ENCODE results near the gene CAPN2.
"Not testable (repeated sequence)": the region's sequence is repeated elsewhere in the genome, so short reads cannot be mapped to it uniquely, and the experiment has no call there.

CAPN2 gene

DNA sequence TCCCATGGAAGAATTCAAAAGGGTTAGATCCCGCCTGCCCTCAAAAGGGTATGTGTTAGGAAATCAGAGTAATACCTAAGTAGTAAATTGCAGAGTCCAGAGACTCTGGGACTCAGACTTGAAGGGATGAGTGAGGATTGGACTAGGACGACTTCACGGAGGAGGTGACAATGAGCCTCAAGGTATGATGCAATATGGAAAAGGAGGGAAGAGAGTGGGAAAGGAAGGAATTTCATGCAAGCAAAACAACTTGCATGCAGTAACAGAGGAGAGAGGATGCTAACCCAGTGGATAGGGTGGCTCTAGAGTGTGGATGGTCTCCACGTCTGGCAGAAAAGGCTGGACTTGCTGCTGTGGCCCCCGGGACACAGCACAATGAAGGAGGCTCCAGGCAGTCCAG is 4.8 kb downstream of the CAPN2 start:
- no peak for DNase-seq

DNA sequence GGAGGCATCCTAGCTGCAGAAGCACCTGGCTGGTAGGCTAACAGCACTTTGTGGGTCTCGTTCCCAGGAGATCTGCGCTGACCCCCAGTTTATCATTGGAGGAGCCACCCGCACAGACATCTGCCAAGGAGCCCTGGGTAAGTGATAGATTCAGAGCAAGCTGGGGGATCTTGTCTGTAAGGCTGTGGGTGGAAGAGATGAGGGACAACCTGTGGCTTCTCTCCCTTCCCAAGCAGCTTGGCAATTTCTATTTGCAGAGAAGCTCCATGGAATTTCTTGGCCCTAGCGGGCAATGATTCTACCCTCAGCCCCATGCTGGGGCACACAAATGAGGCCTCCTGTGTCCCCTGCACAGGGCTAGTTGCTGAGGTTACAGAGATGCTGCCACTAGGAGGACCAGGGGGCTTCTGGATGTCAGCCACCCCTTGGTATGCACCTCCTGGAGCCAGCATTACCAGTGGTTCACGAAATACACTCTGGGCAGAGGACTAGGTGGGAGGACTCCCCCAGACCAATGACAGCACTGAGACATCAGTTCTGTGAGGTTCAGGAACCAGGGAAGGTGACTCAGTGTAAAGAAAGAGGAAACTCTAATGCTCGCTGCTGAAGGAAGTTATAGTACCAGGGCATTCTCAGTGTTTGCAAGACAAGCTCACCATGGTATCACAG is 5.5 kb downstream of the CAPN2 start:
- DNase-seq = peak; percentile 92

DNA sequence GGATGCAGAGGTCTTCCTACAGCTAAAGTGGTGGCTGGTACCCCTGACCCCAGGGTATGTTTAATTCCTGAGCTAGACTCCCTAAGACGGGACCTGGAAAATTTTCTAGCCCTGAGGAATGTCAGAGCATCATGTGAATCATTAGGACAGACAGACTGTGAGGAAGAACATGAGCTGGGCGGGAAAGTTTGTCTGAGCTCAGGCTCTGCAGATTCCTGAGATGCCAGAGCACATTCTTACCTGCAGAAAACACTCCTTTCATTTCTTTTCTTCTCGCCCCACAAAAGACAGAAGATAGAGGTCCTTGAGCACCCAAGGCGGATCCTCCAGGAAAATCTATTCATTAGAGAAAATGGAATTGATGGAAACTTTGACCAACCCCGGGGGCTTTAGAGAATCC is 6.5 kb downstream of the CAPN2 start:
- no peak for DNase-seq

DNA sequence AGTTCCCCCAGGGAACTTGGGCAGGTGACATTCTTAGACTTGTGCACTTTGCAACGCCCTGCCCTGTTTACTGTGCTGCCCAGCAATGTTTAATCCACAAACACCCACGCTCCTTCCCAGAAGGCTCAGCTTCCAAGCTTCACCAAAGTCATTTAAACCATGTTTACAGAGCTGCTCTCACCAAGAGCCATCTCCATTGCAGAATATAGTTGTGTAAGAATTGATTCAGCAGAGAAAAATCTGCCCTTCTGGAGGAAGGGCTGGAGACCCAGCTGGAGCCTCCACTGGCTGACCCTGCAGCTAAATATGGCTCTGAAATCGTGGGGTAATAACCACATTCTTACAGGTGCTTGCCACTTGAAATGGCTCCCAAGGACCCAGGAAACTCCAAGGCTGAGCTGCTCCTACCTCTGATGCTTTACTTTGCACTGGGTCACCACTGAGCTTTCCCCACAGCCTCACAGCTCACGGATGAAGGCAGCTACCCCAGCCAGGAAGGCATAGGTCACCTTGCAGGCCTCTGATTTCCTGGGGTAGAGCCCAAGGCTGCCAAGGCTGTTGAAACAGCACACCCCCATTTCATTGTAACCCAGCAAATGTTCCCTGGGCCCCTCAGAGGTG is 8.7 kb downstream of the CAPN2 start:
- no peak for DNase-seq

DNA sequence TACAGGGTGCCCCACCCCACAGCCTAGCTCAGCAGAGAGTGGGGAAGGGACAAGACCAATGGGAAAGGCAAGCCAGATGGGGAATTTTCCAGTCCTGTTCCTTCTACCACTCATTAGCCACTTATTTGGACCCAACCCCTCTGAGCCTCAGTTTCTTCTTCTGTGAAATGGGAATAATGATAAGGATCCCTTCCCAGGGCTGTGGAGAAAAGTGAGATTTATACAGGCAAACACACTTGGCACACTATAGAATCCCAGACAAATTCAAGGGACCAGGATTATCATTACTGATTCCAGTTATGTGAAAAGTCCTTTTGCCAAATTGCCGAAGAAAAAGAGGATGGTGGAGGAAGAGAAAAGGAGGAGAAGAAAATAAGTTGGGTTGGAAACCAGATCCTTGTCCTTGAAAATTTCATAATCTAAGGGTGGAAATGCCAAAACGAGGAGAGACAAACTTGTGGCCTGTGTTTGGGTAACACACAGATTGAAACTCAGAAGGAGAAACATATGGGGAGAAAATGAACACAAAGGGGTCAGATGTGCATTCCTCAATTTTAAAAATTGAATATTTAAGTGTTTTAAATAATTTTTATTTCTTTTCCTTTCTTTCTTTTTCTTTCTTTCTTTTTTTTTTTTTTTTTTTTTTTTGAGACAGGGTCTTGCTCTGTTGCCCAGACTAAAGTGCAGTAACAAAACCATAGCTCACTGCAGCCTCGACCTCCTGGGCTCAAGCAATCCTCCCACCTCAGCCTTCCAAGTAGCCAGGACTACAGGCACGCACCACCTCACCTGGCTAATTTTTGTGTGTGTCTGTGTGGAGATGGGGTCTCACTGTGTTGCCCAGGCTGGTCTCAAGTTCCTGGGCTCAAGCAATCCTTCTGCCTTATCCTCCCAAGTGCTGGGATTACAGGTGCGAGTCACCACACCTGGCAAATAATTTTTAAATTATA is 9.6 kb downstream of the CAPN2 start:
- peak; percentile 25 for DNase-seq

DNA sequence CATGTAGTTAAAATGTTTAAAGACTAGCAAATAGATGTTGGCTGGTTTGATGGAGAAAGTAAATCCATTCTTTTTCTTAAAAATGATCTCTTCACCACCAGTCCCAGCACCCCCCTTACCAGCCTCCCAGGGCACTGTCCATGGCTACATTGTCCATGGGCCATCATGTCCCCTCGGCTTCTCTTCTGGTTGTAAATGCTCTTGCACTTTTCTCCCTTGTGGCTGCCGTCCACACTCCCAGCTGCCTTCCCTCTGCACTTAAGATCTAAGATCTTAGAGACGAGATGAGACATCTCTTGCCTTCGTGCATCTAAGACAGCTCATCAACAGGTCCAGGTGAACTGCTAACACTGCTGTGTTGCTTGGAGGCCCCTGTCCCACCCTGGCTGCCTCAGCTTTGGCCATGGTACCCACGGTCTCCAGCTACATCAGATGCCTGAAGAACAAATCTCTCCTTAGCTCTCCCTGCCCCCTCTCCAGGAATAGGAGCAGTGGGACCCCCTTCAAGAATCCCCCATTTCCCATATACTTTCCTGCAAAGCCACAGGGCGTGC is 11.1 kb downstream of the CAPN2 start:
- DNase-seq = no peak

GRCh38 chr1:223724376-223724775 is 12.0 kb downstream of the CAPN2 start:
- no peak for DNase-seq

GRCh38 chr1:223725578-223725977 is 13.2 kb downstream of the CAPN2 start:
- DNase-seq = no peak

GRCh38 chr1:223726380-223727001 is 14.2 kb downstream of the CAPN2 start:
- peak; percentile 95 for DNase-seq

DNA sequence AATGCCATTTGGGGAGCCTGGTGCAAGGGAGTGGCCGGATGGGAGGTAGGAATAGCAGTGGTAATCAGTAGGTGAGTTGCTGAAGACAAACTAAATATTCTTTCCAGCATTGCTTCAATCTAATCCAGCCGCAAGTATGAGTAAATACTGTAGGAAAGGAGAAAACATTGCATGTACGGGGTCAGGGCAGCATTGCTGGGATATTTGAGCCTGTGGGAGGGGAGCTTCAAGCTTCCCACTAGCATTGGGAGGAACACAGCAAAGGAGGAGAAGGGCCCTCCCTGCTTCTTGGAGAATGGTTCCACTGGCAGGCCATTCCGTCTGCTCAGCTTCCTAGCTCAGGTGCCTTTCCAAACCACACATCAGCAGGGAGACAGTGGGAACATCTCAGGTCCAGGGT is 15.2 kb downstream of the CAPN2 start:
- DNase-seq = no peak

DNA sequence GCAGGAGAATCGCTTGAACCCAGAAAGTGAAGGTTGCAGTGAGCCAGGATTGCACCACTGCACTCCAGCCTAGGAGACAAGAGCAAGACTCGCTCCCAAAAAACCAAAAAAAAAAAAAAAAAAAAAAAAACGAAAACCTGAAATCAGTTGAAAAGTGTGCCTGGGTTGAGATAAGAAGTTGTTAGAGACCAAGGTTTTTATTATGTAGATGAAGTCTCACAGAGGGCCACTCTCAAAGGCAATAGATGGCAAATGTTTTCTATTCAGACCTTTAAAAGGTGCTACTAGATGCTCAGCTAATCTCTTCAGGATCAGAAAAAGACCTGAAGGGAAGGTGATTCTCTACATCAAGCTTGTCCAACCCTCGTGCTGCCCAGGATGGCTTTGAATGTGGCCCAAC is 17.6 kb downstream of the CAPN2 start:
- DNase-seq = no peak

- no peak for DNase-seq
Measured at GRCh38 chr1:223730479-223731132, 18.3 kb downstream of the CAPN2 start.

GRCh38 chr1:223731133-223731770 is 18.9 kb downstream of the CAPN2 start:
- peak; percentile 19 for DNase-seq

GRCh38 chr1:223732993-223733798 is 20.9 kb downstream of the CAPN2 start:
- no peak for DNase-seq

DNA sequence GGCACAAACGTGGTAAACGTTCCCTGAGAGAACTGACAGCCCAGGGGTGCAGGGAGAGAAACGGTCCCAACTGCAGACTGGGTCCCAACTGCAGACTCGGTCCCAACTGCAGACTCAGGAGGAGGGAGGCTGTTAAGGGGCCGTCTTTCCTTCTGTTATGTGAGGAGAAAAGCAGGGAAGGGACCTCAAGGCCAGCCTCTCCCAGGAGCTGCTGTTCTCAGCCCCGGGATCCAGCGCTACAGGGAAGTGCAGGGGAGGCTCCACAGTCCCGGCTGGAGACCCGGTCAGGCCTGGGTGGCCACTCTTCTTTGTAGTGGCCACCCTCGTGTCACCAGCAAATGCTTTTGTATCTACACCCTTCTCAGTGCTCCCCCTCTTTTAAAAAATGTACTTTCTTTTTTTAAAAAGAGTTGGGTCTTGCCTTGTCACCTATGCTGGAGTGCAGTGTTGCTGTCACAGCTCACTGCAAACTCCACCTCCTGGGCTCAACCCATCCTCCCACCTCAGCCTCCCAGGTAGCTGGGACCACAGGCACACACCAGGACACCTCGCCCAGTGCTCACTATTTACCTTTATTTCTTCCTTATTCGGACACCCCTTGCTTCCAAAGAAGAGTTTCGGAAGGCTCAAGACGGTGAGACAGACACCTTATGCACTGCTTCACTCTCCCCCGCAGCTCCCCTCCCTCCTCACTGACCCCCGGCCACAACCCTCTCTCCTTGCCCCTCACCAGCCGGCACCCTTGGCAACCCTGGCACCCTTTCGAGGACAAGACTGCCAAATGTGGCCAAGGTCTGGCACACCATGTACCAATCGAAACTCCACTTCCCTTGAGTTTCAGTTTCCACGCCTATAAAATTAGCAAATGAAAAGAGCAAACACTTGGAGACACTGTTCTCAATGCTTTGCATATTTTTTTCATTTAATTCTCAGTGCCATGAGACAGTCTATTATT is 21.8 kb downstream of the CAPN2 start:
- no peak for DNase-seq

DNA sequence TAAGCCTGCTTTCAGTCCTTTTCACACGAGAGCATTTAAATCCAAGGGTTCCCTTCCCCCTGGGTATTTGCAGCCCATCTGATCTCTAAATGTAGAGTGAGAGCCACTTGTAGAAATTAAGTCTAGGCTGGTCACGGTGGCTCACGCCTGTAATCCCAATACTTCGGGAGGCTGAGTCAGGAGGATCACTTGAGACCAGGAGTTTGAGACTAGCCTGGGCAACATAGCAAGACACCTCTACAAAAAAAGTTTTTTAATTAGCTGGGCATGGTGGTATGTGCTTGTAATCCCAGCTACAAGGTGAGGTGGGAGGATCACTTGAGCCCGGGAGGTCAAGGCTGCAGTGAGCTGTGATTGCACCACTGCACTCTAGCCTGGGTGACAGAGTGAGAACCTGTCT is 24.3 kb downstream of the CAPN2 start:
- DNase-seq = not testable (repeated sequence)

- DNase-seq = no peak
Measured at GRCh38 chr1:223737342-223737741, 25.0 kb downstream of the CAPN2 start.

GRCh38 chr1:223738465-223739365 is 26.4 kb downstream of the CAPN2 start:
- DNase-seq = no peak

Measured in inflammatory macrophage treated with lipopolysaccharide for 4 hours (primary cell).